ENCODE data around the gene OR6C3.
"Not testable (repeated sequence)": the region's sequence is repeated elsewhere in the genome, so short reads cannot be mapped to it uniquely, and the experiment has no call there.

Gene OR6C3

DNA sequence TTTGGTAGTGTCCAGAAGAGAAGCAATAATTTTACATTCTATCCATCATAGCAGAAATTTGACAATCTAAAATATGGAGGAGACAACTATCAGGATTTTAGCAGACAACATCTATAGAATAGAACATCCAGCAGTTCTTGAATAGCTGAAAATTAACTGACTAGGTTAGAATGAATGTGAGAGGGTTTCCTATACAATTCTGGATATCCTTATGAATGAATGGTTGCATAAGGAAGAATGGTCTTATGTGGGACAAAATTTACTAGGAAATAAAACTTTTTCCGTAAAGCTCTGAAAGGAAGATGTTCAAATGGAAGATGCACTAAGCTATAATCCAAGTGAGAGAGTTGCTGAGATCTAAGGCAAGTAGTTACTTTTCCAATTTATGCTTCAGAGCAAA is at the start of gene OR6C3:
OR6C3 (plus strand) TSS at position 301 of the 400 bp plus-strand sequence. CDS start 955 bp downstream, outside the sequence.
- DNase-seq (ENCODE audit: low read depth in 2 of 2) = no peak

DNA sequence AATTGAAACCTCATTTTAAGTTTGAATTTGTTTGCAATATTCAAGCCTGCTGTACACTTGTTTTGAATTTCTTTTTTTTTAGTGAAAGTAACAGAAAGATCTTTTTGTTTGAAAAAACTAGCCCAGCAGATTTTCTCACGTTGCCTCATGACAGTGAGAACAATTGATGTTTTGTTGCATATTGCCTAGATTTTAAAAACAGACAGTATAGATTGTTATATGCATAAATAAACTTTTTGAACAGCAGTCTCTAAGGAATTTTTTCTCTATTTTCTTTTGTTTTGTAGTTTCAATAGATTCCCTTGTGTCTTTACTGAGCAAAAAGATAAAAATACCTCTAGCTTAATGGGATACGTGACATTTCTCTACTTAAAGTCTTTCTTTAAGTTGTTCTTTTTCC is 49.6 kb upstream of the OR6C3 start:
- no peak for DNase-seq (ENCODE audit: low read depth in 2 of 2)

DNA sequence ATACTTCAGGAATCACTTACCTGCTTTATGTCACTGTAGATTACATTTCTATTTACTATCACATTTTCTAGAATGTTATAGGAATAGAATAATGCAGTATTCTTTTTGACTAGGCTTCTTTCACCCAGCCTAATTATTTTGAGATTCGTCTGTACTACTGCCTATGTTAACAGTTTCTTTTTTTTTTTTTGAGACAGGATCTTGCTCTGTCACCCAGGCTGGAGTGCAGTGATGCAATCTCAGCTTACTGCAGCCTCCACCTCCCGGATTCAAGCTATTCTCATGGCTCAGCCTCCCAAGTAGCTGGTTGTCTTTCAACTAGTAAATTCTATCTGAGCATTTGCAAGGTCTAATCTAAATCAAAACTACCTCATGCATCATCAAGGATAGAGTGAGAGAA is 40.5 kb upstream of the OR6C3 start:
- no peak for DNase-seq (ENCODE audit: low read depth in 2 of 2)

DNA sequence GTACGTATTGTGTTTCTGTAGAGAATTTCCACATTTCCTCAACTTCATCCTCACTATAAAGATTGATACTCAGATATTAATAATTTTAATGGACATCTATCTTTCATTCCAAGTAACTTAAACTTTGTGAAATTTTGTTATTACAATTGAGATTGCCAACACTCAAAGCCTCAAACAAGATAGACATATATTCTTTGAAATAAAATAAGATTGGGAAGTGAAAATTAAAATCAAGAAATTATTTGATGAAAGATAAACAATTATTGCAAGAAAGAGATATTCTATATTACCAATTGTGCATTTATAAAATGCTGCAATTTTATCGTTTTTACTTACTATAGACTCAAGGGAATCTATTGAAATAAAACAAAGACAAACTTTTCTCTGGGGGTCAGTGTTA is 34.1 kb upstream of the OR6C3 start, which contains the start of gene OR6C6:
OR6C6 (minus strand) TSS at position 101 of the 400 bp plus-strand sequence. CDS start 1,337 bp downstream, outside the sequence.
- DNase-seq (ENCODE audit: low read depth in 2 of 2) = no peak

DNA sequence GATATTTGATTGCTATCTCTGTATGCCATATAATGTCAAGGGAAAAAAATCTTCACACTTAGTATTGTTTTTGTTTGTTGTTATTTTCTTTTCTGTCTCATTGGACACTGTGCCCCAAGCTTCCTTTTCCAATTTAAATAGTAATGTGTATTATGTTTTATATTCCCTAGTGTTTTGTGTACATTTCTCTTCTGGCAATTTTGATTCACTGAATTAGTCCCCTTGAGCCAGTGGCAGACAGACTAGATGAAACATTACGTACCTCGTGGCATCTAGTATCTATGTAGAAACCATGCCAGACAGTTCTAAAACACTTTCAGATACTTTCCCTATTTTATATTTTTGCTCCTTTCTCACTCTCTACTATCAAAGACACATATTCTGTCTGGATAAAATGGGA is 16.5 kb upstream of the OR6C3 start, which contains the start of gene OR6C1:
OR6C1 (plus strand) TSS at position 301 of the 400 bp plus-strand sequence. CDS start 6,257 bp downstream, outside the sequence.
- no peak for DNase-seq (ENCODE audit: low read depth in 2 of 2)

DNA sequence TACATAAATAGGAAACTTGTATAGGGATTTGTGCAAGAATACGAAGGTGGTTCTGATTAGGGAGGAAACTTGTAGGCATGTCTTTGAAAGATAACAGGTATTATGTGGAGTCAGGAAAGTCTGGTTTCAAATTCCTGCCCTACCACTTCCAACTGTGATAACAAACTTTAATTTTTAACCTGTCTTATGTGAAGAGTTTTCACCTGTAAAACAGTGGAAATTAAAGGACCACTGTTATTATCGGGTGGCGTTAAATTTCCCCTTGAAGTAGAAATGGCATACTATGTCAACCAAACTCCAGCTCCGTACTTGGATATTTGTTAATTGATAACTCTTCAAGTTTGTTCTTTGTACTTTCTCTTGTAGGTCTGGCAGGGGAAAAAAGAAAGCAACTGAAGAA is 10.3 kb upstream of the OR6C3 start:
- DNase-seq (ENCODE audit: low read depth in 2 of 2) = no peak

DNA sequence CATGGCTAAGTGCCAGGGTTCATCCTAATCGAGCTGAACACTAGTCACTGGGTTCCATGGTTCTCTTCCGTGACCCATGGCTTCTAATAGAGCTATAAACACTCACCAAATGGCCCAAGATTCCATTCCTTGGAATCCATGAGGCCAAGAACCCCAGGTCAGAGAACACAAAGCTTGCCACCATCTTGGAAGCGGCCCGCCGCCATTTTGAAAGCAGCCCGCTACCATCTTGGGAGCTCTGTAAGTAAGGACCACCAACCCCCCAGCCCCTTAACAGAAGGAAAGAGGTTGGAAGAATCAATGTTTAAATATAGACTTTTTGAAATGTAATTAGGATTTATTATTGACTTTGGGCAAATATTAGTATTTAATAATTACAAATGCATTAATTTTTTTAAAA is 4.7 kb upstream of the OR6C3 start:
- not testable (repeated sequence) for DNase-seq (ENCODE audit: low read depth in 2 of 2)

DNA sequence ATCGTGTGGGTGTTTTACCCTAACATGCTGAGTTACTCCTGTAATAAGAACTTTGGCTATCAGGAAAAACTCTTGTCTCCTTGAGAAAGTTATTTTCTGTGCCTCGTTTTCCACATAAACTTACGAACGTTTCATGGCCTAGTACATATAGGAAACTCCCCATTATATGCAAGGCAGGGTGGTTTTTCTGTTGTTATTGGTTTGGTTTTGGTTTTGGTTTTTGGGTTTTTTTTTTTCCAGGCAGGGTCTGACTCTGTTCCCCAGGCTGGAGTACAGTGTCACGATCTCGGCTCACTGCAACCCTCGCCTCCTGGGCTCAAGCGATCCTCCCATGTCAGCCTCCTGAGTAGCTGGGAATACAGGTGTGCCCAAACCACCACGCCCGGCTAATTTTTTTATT is 5.5 kb downstream of the OR6C3 start:
- DNase-seq (ENCODE audit: low read depth in 2 of 2) = no peak

DNA sequence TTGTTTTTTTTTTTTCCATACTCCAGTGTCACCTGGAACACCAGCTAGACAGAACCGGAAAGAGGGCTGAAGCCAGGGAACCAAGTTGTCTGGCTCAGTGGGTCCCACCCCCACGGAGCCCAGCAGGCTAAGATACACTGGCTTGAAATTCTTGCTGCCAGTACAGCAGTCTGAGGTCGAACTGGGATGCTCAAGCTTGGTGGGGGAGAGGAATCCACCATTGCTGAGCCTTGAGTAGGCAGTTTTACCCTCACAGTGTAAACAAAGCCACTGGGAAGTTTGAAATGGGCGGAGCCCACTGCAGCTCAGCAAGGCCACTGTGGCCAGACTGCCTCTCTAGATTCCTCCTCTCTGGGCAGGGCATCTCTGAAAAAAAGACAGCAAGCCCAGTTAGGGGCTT is 24.8 kb downstream of the OR6C3 start:
- not testable (repeated sequence) for DNase-seq (ENCODE audit: low read depth in 2 of 2)

DNA sequence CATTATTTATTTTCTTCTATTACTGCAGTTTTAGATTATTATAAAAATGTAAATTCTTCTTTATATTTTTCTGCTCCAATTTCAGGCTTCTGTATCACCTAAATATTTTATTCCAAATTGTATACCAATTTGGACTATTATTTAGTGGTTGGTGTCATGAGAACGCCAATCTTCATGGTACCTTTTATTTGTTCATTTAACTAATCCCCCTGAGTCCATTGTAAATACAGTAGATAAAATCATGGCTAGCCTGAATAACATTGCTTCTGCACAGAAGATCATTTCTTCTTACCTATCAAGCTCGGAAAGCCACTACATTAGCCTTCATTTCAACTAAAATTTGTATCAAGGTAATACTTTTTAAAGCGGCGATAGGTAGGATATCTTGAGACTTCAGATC is 32.1 kb downstream of the OR6C3 start, which contains the start of gene OR6C75:
OR6C75 (plus strand) TSS at position 301 of the 400 bp plus-strand sequence. CDS start 2,136 bp downstream, outside the sequence.
- no peak for DNase-seq (ENCODE audit: low read depth in 2 of 2)

DNA sequence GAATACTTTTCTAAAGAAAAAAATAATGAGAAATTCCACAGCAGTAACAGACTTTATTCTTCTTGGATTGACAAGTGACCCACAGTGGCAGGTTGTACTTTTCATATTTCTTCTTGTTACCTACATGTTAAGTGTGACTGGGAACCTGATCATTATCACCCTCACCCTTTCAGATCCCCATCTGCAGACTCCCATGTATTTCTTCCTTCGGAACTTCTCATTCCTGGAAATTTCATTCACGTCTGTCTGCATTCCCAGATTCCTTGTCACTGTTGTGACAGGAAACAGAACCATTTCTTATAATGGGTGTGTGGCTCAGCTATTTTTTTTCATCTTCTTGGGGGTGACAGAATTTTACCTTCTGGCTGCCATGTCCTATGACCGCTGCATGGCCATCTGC is 34.5 kb downstream of the OR6C3 start:
- no peak for DNase-seq (ENCODE audit: low read depth in 2 of 2)

DNA sequence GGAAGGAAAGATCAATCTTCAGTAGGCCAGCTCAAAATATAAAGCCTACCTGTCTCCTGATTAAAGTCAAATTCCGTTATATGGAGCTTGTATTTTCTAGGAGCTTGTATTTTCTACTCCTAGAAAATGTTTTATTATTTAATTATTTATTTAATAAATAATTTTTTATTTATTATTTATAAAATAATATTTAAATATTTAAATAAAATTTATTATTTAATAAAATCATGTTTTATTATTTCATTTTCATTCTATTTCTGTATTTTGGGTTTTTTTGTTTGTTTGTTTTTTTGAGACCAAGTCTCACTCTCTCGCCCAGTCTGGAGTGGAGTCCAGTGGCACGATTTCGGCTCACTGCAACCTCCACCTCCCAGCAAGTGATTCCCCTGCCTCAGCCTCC is 42.0 kb downstream of the OR6C3 start:
- DNase-seq (ENCODE audit: low read depth in 2 of 2) = no peak

Data from stimulated activated CD8-positive, alpha-beta memory T cell treated with anti-CD3 and anti-CD28 coated beads, Interleukin-7, amount 100 ng/mL, for 4 hours (primary cell).